Measurements from ENCODE around the gene HS6ST1. TPM values are rescaled to one million over a fixed set of nuclear protein-coding genes. Genes with fewer than 3 reads are reported as not detected.

The HS6ST1 gene
- total and polyA plus RNA-seq, 4 experiments from 2014 or later, result 1.2 to 13.3 (median 8.4) TPM

DNA sequence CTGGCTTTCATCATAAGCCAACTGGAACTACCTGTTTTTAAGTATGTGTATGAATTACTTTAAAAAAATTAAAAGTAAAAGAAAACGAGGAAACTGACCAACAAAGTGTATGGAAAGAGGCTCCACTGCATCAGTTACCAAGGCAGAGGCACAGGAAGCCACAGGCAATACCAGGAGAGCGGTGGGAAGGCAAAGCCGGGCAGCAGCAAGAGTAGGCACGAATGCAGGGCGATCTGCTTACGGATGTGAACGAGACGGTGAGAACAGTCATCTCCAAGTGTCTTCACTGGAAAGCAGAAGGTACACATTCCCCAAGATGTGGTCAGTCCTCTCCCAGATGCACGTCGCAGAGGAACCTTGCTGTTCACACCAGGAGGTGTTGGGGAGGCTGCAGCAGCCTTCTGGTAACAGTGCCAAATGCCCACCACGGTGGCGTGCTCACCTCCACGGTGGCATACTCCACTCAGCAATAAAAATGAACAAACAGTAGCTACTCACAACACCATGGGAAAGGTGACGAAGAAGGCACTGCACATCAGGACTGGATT is 43.1 kb downstream of the HS6ST1 start:
- no peaks in the 10 kb centered on the region for H3K27me3 ChIP-seq (ENCODE audit: insufficient read depth, low read length)
- CTCF ChIA-PET (ENCODE audit: partially characterized antibody), result no interaction called here
- no peak overlapping the region for H3K4me3 ChIP-seq (ENCODE audit: low read length in 2 of 2)
- POLR2A ChIA-PET (ENCODE audit: partially characterized antibody), result no interaction called here
- H3K4me1 Mint-ChIP-seq, result peaks cover 3 to 15% (median 8%) of the 10 kb centered on the region in 4 donors
- peaks cover 18 to 21% of the 10 kb centered on the region in 2 donors for H3K36me3 Mint-ChIP-seq
- intact Hi-C loops (cut with micrococcal nuclease), result no loop called here
- H3K4me1 ChIP-seq (ENCODE audit: insufficient read depth, low read length), result peaks cover 9% of the 10 kb centered on the region
- peaks cover 0 to 20% (median 8%) of the 10 kb centered on the region in 8 donors for H3K9me3 Mint-ChIP-seq
- H3K9me3 ChIP-seq (ENCODE audit: control insufficient read depth in 1 of 2, low read length in 2 of 2), result peaks cover 0 to 4% of the 10 kb centered on the region in 2 donors
- peak overlapping the region in 1 of 7 donors; percentile 19 for H3K27ac Mint-ChIP-seq
- H3K27ac ChIP-seq (ENCODE audit: low read depth, low read length), result no peak overlapping the region
- H3K27me3 Mint-ChIP-seq, result no peaks in the 10 kb centered on the region
- H3K4me3 Mint-ChIP-seq, result no peak overlapping the region
- no peak for DNase-seq
- H3K36me3 ChIP-seq (ENCODE audit: insufficient read depth, low read length), result no peaks in the 10 kb centered on the region

DNA sequence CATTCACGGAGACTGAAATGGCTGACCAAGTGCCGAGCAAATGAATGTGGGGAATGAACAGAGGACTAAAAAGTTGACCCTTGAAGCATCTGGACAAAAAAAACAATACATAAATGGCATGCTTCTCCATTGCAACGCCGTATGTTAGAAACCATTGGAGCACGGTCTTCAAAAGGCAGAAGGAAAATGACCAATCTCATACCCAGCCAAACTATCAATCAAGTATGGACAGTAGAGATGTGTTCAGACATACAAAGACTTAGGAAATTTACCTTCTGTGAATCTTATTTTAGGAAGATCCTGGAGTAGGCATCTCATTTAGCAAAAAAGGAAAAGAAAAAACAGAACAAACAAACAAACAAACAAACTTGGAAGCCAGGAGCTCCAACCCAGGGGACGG is 44.5 kb downstream of the HS6ST1 start:
- Mint-ChIP-seq H3K36me3 (peaks cover 20 to 21% of the 10 kb centered on the region in 2 donors), H3K27ac (peak overlapping the region in 1 of 7 donors; percentile 4), H3K4me3 (no peak overlapping the region), H3K9me3 (peaks cover 0 to 20% (median 8%) of the 10 kb centered on the region in 8 donors), H3K27me3 (no peaks in the 10 kb centered on the region), H3K4me1 (peaks cover 3 to 11% (median 8%) of the 10 kb centered on the region in 4 donors)
- peaks cover 9% of the 10 kb centered on the region for H3K4me1 ChIP-seq (ENCODE audit: insufficient read depth, low read length)
- H3K4me3 ChIP-seq (ENCODE audit: low read length in 2 of 2), result no peak overlapping the region
- H3K27me3 ChIP-seq (ENCODE audit: insufficient read depth, low read length), result no peaks in the 10 kb centered on the region
- POLR2A ChIA-PET (ENCODE audit: partially characterized antibody), result no interaction called here
- intact Hi-C loops (cut with micrococcal nuclease), result no loop called here
- CTCF ChIA-PET (ENCODE audit: partially characterized antibody), result no interaction called here
- peaks cover 0 to 4% of the 10 kb centered on the region in 2 donors for H3K9me3 ChIP-seq (ENCODE audit: control insufficient read depth in 1 of 2, low read length in 2 of 2)
- no peak for DNase-seq
- no peaks in the 10 kb centered on the region for H3K36me3 ChIP-seq (ENCODE audit: insufficient read depth, low read length)
- H3K27ac ChIP-seq (ENCODE audit: low read depth, low read length), result no peak overlapping the region

GRCh38 chr2:128273469-128274081 is 45.1 kb downstream of the HS6ST1 start:
- Mint-ChIP-seq H3K4me3 (peak overlapping the region in 3 of 8 donors; percentile 10 to 72 (median 72)), H3K36me3 (peaks cover 20 to 21% of the 10 kb centered on the region in 2 donors), H3K27me3 (no peaks in the 10 kb centered on the region), H3K27ac (peak overlapping the region in 3 of 7 donors; percentile 4 to 89 (median 46)), H3K9me3 (peaks cover 0 to 20% (median 8%) of the 10 kb centered on the region in 8 donors), H3K4me1 (peaks cover 3 to 11% (median 8%) of the 10 kb centered on the region in 4 donors)
- POLR2A ChIA-PET (ENCODE audit: partially characterized antibody), result no interaction called here
- H3K4me1 ChIP-seq (ENCODE audit: insufficient read depth, low read length), result peaks cover 9% of the 10 kb centered on the region
- H3K9me3 ChIP-seq (ENCODE audit: control insufficient read depth in 1 of 2, low read length in 2 of 2), result peaks cover 0 to 4% of the 10 kb centered on the region in 2 donors
- no peak for DNase-seq
- H3K4me3 ChIP-seq (ENCODE audit: low read length in 2 of 2), result no peak overlapping the region
- no peaks in the 10 kb centered on the region for H3K36me3 ChIP-seq (ENCODE audit: insufficient read depth, low read length)
- no peak overlapping the region for H3K27ac ChIP-seq (ENCODE audit: low read depth, low read length)
- intact Hi-C loops (cut with micrococcal nuclease), result no loop called here
- CTCF ChIA-PET (ENCODE audit: partially characterized antibody), result no interaction called here
- H3K27me3 ChIP-seq (ENCODE audit: insufficient read depth, low read length), result no peaks in the 10 kb centered on the region

DNA sequence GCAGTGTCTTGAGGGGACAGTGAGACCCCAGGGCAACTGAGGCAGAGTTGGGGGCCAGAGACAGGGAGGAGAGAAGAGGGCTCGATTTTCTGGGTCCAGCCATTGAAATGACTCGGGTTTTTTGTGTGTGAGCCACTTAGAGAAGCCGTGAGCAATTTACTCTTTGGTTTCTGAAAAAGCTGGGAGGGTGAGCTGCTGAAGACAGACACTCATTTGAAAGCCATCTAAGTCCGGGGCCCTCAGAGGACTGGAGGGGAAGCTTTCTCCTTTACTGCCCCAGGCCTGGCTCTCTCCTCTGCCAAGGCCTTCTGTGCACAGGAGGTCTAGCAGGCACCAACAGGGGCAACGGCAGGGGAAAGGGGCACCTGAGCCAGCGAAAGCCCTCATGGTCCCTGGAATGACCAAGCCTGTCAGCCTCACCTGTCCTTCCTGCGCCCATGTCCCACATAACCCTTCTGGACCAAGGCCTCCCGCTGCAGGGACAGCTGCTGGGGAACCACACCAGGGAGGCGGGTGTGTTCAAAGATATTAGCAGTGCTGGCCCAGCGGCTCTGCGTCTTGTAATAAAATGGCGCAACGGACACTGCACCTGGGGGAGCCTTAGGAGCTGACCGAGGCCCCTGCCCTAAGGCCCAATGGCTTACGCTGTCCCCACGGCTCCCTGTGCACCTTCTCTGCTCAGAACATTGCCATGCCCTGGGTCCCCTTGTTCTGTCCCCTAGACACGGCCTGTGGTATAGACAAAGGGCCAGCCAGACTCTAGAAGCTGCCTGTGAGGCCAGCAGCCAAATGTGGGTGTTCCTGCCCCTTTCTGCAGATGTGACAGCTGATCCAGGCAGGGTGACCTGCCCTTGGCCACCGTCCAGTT is 45.8 kb downstream of the HS6ST1 start:
- Histone ChIP-seq H3K4me3 (ENCODE audit: low read length in 2 of 2) (no peak overlapping the region), H3K9me3 (ENCODE audit: control insufficient read depth in 1 of 2, low read length in 2 of 2) (peaks cover 0 to 4% of the 10 kb centered on the region in 2 donors), H3K27me3 (ENCODE audit: insufficient read depth, low read length) (no peaks in the 10 kb centered on the region), H3K27ac (ENCODE audit: low read depth, low read length) (no peak overlapping the region), H3K36me3 (ENCODE audit: insufficient read depth, low read length) (no peaks in the 10 kb centered on the region), H3K4me1 (ENCODE audit: insufficient read depth, low read length) (peaks cover 9% of the 10 kb centered on the region)
- Mint-ChIP-seq H3K27me3 (no peaks in the 10 kb centered on the region), H3K4me1 (peaks cover 3 to 11% (median 8%) of the 10 kb centered on the region in 4 donors), H3K36me3 (peaks cover 20 to 21% of the 10 kb centered on the region in 2 donors), H3K4me3 (peak overlapping the region in 1 of 8 donors; percentile 72), H3K9me3 (peaks cover 0 to 20% (median 8%) of the 10 kb centered on the region in 8 donors), H3K27ac (peak overlapping the region in 2 of 7 donors; percentile 46 to 89)
- DNase-seq, result no peak
- POLR2A ChIA-PET (ENCODE audit: partially characterized antibody), result no interaction called here
- CTCF ChIA-PET (ENCODE audit: partially characterized antibody), result no interaction called here
- intact Hi-C loops (cut with micrococcal nuclease), result no loop called here

- no peaks in the 10 kb centered on the region for H3K27me3 ChIP-seq (ENCODE audit: insufficient read depth, low read length)
- peaks cover 0 to 20% (median 8%) of the 10 kb centered on the region in 8 donors for H3K9me3 Mint-ChIP-seq
- ChIA-PET POLR2A (ENCODE audit: partially characterized antibody) (no interaction called here), CTCF (ENCODE audit: partially characterized antibody) (no interaction called here)
- no peaks in the 10 kb centered on the region for H3K27me3 Mint-ChIP-seq
- no peak overlapping the region for H3K27ac Mint-ChIP-seq
- H3K4me3 Mint-ChIP-seq, result no peak overlapping the region
- H3K4me1 ChIP-seq (ENCODE audit: insufficient read depth, low read length), result peaks cover 9% of the 10 kb centered on the region
- H3K9me3 ChIP-seq (ENCODE audit: control insufficient read depth in 1 of 2, low read length in 2 of 2), result peaks cover 0 to 4% of the 10 kb centered on the region in 2 donors
- DNase-seq, result no peak
- H3K36me3 ChIP-seq (ENCODE audit: insufficient read depth, low read length), result no peaks in the 10 kb centered on the region
- H3K36me3 Mint-ChIP-seq, result peaks cover 20 to 21% of the 10 kb centered on the region in 2 donors
- intact Hi-C loops (cut with micrococcal nuclease), result no loop called here
- no peak overlapping the region for H3K4me3 ChIP-seq (ENCODE audit: low read length in 2 of 2)
- H3K27ac ChIP-seq (ENCODE audit: low read depth, low read length), result no peak overlapping the region
- peaks cover 3 to 11% (median 8%) of the 10 kb centered on the region in 4 donors for H3K4me1 Mint-ChIP-seq
Observed at GRCh38 chr2:128271911-128272600, 46.6 kb downstream of the HS6ST1 start.

- no peaks in the 10 kb centered on the region for H3K27me3 ChIP-seq (ENCODE audit: insufficient read depth, low read length)
- Mint-ChIP-seq H3K4me3 (no peak overlapping the region), H3K4me1 (peaks cover 3 to 11% (median 8%) of the 10 kb centered on the region in 4 donors), H3K27ac (no peak overlapping the region), H3K36me3 (peaks cover 20 to 21% of the 10 kb centered on the region in 2 donors), H3K9me3 (peaks cover 0 to 20% (median 8%) of the 10 kb centered on the region in 8 donors), H3K27me3 (no peaks in the 10 kb centered on the region)
- no peak overlapping the region for H3K27ac ChIP-seq (ENCODE audit: low read depth, low read length)
- intact Hi-C loops (cut with micrococcal nuclease), result no loop called here
- no peaks in the 10 kb centered on the region for H3K36me3 ChIP-seq (ENCODE audit: insufficient read depth, low read length)
- H3K4me1 ChIP-seq (ENCODE audit: insufficient read depth, low read length), result peaks cover 9% of the 10 kb centered on the region
- ChIA-PET CTCF (ENCODE audit: partially characterized antibody) (no interaction called here), POLR2A (ENCODE audit: partially characterized antibody) (no interaction called here)
- peaks cover 0 to 4% of the 10 kb centered on the region in 2 donors for H3K9me3 ChIP-seq (ENCODE audit: control insufficient read depth in 1 of 2, low read length in 2 of 2)
- no peak for DNase-seq
- no peak overlapping the region for H3K4me3 ChIP-seq (ENCODE audit: low read length in 2 of 2)
Observed at GRCh38 chr2:128271597-128271910, 47.1 kb downstream of the HS6ST1 start.
